C4-2B (cell line): Measurements from ENCODE around the gene KRTAP12-1.

Experiments used
- CTCF ChIP-seq: fragments of 450-650 bp; conservative IDR thresholded peaks from 2 replicates; pipeline ENCODE4 v1.5.1; 2017; ENCODE audit warnings: mild to moderate bottlenecking
- ZFX ChIP-seq: fragments of 450-650 bp; IDR thresholded peaks from 2 replicates; pipeline ENCODE4 v1.6.1; 2017

GRCh38 chr21:44653123-44653522 lies 28.8 kb downstream of the KRTAP12-1 start:
- no peak for TF ChIP-seq CTCF
- TF ChIP-seq ZFX = no peak
